ENCODE measurements around the gene MAML3.

DNA sequence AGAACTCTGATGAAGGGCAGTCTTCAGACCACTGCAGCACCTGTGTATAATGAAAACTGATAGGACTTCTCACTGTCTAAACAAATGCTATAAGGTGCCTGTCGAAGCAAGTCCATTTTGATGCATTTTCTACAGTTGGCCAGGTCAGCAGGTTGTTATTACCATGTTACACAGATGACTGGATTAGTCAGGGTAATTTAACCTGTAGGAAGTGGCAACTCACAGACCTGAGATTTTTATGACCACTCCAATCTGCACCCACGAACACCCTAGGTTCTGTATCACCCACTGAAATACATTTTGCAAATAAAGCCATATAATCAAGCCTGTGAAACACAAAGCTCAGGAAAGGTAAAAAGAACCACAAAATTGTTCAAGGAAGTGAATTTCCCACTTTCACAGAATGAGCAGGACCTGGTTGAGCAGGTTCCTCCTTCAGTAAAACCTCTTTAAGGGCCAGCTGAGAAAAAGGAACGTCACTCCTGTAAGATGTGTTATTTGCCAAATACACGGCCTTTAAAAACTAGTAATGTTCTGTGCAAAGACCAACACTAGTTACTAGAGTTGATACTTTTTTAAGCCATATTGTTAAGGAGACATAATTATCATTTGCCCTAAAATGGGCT is 12.7 kb downstream of the MAML3 start:
- TF ChIP-seq, protein P1, sequence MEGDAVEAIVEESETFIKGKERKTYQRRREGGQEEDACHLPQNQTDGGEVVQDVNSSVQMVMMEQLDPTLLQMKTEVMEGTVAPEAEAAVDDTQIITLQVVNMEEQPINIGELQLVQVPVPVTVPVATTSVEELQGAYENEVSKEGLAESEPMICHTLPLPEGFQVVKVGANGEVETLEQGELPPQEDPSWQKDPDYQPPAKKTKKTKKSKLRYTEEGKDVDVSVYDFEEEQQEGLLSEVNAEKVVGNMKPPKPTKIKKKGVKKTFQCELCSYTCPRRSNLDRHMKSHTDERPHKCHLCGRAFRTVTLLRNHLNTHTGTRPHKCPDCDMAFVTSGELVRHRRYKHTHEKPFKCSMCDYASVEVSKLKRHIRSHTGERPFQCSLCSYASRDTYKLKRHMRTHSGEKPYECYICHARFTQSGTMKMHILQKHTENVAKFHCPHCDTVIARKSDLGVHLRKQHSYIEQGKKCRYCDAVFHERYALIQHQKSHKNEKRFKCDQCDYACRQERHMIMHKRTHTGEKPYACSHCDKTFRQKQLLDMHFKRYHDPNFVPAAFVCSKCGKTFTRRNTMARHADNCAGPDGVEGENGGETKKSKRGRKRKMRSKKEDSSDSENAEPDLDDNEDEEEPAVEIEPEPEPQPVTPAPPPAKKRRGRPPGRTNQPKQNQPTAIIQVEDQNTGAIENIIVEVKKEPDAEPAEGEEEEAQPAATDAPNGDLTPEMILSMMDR (IDR thresholded peaks at IDR 0.05), result no peak
- TF ChIP-seq POLR2AphosphoS5 (IDR thresholded peaks at IDR 0.05) (no peak), EP300 (IDR thresholded peaks at IDR 0.05) (no peak)

Data from upper lobe of left lung (tissue), 4 donors.